ENCODE measurements around the gene UAP1L1.

UAP1L1 gene

DNA sequence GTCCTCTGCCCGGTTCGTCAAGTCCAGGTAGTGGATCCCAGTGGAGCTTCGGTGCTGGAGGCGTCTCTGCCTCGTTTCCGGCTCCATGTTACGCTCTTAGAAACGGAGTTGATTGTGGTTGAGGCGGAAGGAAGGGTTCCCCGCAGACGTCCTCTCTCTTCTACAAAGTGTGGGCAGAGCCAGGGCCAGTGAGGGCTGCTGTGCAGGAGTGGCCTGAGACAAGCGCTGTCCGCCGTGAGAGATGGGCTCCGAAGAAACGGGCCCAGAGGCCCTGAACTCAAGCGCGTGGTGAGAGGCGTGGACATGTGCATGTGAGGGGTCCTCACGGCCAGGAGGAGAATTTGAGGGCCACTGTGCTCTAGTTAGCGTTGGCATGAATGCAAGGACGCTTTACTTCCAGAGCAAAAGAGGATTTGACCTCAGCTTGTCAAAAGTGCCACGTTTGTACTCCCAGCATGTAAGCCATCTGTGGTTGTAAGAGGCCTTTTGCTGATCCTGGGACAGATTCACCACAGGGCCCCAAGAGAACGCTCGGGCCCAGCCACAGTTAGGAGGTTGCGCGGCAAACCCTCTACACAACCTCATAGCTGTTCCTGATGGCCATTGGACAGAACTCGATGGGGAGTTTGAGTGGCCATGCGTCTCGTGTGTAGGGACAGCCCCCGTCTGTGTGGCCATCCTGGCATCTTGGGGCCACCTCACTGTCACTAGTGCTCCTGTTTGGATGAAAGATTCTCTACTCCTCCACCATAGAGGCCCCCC lies 19.6 kb downstream of the UAP1L1 start:
- peaks cover 58% of the 10 kb centered on the region for H3K36me3 ChIP-seq (replicated peaks)

DNA sequence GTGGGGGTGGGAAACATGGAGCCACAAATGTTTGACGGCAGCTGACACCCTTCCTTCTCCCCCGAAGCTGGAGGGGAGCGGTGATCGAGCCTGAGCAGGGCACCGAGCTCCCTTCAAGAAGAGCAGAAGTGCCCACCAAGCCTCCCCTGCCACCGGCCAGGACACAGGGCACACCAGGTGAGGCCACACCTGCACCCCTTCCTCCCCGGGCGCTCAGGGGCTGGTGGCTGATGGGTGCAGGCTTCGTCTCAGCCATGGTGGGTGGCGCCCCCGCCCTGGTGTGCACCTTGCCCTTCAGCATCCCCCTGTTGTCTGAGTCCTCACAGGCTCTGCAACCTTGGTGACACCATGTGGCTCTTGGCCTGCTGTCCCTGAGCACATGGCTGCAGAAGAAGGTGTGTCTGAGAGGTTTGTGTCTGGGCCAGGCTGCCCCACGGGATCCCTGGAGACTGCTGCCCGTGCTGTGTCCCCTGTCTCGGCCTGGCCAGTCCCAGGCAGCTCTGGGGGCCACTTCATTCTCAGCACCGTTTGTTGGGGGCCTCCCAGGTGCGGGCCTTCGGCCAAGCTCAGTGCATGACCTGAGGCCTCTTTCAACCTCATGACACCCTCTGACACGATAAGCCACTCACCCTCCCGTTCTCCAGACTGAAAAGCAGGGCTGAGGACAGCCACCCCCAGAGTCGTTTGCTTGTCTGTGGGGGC lies 20.6 kb downstream of the UAP1L1 start:
- no peak overlapping the region for H3K4me3 ChIP-seq
- peaks cover 54% of the 10 kb centered on the region for H3K36me3 ChIP-seq (replicated peaks)
- H3K9me3 ChIP-seq, result no peaks in the 10 kb centered on the region; the same call in 1 of the 2 replicates
- H3K27me3 ChIP-seq (ENCODE audit: low read depth), result no peaks in the 10 kb centered on the region
- no peaks in the 10 kb centered on the region for H3K4me1 ChIP-seq
- in situ Hi-C loops (cut with MboI; ENCODE audit: low sequenced_read_pairs), result no loop called here
- DNase-seq (ENCODE audit: low spot score in 2 of 2), result no peak

More for the DNA sequence above, 19.6 kb downstream of the UAP1L1 start:
- DNase-seq (ENCODE audit: low spot score in 2 of 2), result no peak
- in situ Hi-C loops (cut with MboI; ENCODE audit: low sequenced_read_pairs), result no loop called here
- Histone ChIP-seq H3K27me3 (ENCODE audit: low read depth) (no peaks in the 10 kb centered on the region), H3K9me3 (no peaks in the 10 kb centered on the region; the same call in 1 of the 2 replicates), H3K4me1 (no peaks in the 10 kb centered on the region), H3K4me3 (no peak overlapping the region)

DNA sequence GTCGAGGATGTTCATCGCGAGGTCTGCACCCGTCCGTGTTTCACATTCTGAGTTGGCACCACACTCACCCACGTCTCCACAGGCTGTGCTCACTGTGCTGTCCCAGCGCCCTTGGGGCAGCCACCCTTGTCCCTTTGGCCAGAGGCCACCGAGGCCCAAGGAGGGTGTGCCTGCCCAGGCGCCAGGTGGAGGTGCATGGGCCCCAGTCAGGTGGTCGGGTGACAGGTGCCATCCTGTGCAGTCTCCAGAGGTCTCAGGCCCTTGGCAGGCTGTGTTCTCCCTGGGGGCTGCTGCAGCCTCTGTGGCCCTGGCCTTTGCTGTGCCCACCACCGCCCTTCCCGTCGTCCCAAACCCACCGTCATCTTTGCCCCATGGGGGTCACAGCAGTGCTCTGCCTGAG lies 21.9 kb downstream of the UAP1L1 start:
- Histone ChIP-seq H3K27me3 (ENCODE audit: low read depth) (no peaks in the 10 kb centered on the region), H3K4me3 (no peak overlapping the region), H3K9me3 (no peaks in the 10 kb centered on the region; the same call in 1 of the 2 replicates), H3K36me3 (replicated peaks) (peaks cover 57% of the 10 kb centered on the region), H3K4me1 (no peaks in the 10 kb centered on the region)
- DNase-seq (ENCODE audit: low spot score in 2 of 2), result no peak
- in situ Hi-C loops (cut with MboI; ENCODE audit: low sequenced_read_pairs), result no loop called here

DNA sequence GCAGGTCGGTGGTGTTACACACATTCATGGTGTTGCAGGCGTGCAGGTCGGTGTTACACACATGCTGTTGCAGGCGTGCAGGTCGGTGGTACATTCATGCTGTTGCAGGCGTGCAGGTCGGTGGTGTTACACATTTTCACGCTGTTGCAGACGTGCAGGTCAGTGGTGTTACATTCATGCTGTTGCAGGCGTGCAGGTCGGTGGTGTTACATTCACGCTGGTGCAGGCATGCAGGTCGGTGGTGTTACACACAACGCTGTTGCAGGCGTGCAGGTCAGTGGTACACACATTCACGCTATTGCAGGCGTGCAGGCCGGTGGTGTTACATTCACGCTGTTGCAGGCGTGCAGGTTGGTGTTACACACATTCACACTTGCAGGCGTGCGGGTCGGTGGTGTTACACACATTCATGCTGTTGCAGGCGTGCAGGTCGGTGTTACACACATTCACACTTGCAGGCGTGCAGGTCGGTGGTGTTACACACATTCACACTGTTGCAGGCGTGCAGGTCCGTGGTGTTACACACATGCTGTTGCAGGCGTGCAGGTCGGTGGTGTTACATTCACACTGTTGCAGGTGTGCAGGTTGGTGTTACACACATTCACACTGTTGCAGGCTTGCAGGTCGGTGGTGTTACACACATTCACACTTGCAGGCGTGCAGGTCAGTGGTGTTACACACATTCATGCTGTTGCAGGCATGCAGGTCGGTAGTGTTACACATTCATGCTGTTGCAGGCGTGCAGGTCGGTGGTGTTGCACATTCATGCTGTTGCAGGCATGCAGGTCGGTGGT lies 26.1 kb downstream of the UAP1L1 start:
- H3K9me3 ChIP-seq, result no peaks in the 10 kb centered on the region; the same call in 1 of the 2 replicates
- H3K4me1 ChIP-seq, result no peaks in the 10 kb centered on the region
- in situ Hi-C loops (cut with MboI; ENCODE audit: low sequenced_read_pairs), result no loop called here
- no peak for DNase-seq (ENCODE audit: low spot score in 2 of 2)
- H3K36me3 ChIP-seq (replicated peaks), result peaks cover 62% of the 10 kb centered on the region
- H3K27me3 ChIP-seq (ENCODE audit: low read depth), result no peaks in the 10 kb centered on the region
- H3K4me3 ChIP-seq, result no peak overlapping the region

DNA sequence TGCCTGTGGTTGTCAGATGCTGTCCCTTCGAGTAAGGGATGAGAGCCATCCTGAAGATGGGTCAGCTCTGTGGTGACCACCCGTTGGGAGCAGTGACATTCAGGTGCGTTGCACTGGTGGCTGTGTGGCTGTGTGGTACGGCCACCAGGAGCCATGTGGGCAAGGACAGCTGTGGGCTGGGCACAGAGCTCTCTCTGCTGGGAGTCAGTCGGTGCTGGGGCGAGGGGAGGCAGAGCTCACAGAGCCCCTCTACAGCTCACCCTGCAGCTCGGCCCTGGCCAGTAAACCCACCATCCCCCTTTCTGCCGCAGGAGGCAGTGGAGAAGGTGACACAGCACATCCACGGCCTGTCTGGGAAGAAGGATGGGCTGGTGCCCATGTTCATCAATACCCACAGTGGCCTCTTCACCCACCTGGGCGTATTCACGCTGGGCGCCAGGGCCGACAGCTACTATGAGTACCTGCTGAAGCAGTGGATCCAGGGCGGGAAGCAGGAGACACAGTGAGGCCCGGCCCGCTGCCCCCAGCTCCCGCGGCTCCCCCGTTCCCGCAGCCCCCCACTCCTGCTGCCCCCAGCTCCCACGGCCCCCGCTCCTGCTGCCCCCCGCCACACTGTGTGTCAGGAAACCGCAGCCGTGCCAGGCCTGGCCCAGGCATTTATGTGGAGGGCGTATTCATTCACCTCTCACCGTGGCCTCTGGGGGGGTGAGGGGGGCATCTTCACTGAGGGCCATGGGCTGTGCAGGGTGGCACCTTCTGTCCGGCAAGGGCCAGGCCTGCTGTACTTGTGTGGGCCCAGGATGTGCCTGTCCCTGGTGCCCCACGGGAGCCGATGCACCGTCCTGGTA lies 28.7 kb downstream of the UAP1L1 start:
- Histone ChIP-seq H3K27me3 (ENCODE audit: low read depth) (no peaks in the 10 kb centered on the region), H3K36me3 (replicated peaks) (peaks cover 66% of the 10 kb centered on the region), H3K4me3 (no peak overlapping the region), H3K9me3 (no peaks in the 10 kb centered on the region; the same call in 1 of the 2 replicates), H3K4me1 (no peaks in the 10 kb centered on the region)
- no peak for DNase-seq (ENCODE audit: low spot score in 2 of 2)
- in situ Hi-C loops (cut with MboI; ENCODE audit: low sequenced_read_pairs), result no loop called here

DNA sequence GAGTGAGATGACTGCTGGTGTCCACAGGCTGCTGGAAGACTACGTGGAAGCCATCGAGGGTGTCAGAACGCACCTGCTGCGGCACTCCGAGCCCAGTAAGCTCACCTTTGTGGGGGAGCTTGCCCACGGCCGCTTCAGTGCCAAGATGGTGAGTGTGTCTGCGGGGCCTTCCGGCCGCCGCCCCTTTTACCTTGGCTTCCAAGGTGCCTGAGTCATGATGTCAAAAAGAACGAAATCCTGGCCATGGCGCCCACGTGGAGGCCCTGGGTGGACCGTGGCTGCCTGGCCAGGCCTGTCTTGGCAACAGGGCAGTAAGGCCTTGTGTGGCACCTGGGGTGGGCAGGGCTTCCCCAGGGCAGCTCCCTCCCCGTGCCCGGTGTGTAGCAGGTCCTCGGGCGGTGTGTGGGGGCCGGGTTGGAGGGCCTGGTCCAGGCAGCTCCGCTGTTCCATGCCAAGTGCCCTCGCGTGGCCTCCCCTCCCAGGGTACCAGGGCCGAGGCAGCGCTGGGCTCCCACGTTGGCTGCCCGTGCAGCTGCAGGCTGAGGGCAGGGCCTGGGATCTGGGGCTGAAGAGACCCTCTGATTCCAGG lies 29.4 kb downstream of the UAP1L1 start:
- in situ Hi-C loops (cut with MboI; ENCODE audit: low sequenced_read_pairs), result no loop called here
- Histone ChIP-seq H3K9me3 (no peaks in the 10 kb centered on the region), H3K4me3 (no peak overlapping the region), H3K27me3 (ENCODE audit: low read depth) (no peaks in the 10 kb centered on the region), H3K4me1 (no peaks in the 10 kb centered on the region), H3K36me3 (replicated peaks) (peaks cover 62% of the 10 kb centered on the region)
- no peak for DNase-seq (ENCODE audit: low spot score in 2 of 2)

DNA sequence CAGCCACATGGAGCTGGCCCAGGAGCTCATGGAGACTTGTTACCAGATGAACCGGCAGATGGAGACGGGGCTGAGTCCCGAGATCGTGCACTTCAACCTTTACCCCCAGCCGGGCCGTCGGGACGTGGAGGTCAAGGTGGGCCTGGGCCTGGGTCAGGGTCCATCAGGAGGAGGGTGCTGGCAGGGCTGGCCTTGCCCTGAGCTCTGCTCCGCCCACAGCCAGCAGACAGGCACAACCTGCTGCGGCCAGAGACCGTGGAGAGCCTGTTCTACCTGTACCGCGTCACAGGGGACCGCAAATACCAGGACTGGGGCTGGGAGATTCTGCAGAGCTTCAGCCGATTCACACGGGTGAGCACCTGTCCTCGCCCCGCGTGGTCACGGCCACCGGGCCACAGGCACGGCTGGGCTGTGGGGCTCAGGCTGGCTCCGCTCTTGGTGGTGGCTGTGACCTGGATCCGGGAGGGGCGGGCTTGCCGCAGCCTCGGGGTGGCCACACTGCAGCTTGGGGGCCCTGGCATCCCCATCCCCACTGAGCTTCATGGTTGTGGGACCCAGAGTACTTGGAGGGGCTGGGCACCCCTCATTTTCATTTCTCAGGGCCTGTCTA lies 30.1 kb downstream of the UAP1L1 start:
- no peaks in the 10 kb centered on the region for H3K27me3 ChIP-seq (ENCODE audit: low read depth)
- no peak for DNase-seq (ENCODE audit: low spot score in 2 of 2)
- peaks cover 67% of the 10 kb centered on the region for H3K36me3 ChIP-seq (replicated peaks)
- H3K9me3 ChIP-seq, result no peaks in the 10 kb centered on the region
- H3K4me3 ChIP-seq, result no peak overlapping the region
- no peaks in the 10 kb centered on the region for H3K4me1 ChIP-seq
- in situ Hi-C loops (cut with MboI; ENCODE audit: low sequenced_read_pairs), result no loop called here

DNA sequence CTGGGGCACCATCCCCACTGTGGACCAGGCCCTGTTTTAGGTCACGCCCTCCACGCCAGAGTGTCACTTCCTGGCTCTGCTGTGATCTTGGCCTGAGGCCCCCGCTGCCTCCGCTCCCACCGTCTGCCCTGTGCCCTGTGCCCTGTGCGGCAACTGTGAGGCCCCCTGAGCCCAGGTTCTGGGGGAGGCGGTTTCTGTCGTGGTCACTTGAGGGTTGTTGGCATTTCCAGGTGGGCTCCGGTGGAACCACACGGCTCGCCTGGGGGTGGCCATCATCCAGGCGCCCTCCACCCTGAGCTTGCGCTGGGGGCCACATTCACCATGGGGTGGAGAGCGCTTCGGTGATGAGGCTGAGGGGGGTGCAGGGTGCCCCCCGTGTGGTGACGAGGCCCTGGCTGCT lies 30.7 kb downstream of the UAP1L1 start:
- no peaks in the 10 kb centered on the region for H3K27me3 ChIP-seq (ENCODE audit: low read depth)
- no peaks in the 10 kb centered on the region for H3K9me3 ChIP-seq
- in situ Hi-C loops (cut with MboI; ENCODE audit: low sequenced_read_pairs), result no loop called here
- no peak overlapping the region for H3K4me3 ChIP-seq
- H3K4me1 ChIP-seq, result no peaks in the 10 kb centered on the region
- H3K36me3 ChIP-seq (replicated peaks), result peaks cover 73% of the 10 kb centered on the region
- DNase-seq (ENCODE audit: low spot score in 2 of 2), result no peak

DNA sequence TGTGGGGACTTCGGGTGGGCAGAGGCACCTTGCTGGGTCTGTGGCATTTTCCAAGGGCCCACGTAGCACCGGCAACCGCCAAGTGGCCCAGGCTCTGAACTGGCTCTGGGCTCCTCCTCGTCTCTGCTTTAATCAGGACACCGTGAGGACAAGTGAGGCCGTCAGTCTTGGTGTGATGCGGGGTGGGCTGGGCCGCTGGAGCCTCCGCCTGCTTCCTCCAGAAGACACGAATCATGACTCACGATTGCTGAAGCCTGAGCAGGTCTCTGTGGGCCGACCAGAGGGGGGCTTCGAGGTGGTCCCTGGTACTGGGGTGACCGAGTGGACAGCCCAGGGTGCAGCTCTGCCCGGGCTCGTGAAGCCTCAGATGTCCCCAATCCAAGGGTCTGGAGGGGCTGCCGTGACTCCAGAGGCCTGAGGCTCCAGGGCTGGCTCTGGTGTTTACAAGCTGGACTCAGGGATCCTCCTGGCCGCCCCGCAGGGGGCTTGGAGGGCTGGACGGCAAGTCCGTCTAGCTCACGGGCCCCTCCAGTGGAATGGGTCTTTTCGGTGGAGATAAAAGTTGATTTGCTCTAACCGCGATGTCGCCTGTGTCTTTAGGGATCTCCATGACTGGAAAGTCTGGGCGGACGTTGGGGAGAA lies 31.4 kb downstream of the UAP1L1 start:
- H3K9me3 ChIP-seq, result no peaks in the 10 kb centered on the region
- no peak overlapping the region for H3K4me3 ChIP-seq
- DNase-seq (ENCODE audit: low spot score in 2 of 2), result no peak
- no peaks in the 10 kb centered on the region for H3K27me3 ChIP-seq (ENCODE audit: low read depth)
- no peaks in the 10 kb centered on the region for H3K4me1 ChIP-seq
- in situ Hi-C loops (cut with MboI; ENCODE audit: low sequenced_read_pairs), result no loop called here
- peaks cover 74% of the 10 kb centered on the region for H3K36me3 ChIP-seq (replicated peaks)

DNA sequence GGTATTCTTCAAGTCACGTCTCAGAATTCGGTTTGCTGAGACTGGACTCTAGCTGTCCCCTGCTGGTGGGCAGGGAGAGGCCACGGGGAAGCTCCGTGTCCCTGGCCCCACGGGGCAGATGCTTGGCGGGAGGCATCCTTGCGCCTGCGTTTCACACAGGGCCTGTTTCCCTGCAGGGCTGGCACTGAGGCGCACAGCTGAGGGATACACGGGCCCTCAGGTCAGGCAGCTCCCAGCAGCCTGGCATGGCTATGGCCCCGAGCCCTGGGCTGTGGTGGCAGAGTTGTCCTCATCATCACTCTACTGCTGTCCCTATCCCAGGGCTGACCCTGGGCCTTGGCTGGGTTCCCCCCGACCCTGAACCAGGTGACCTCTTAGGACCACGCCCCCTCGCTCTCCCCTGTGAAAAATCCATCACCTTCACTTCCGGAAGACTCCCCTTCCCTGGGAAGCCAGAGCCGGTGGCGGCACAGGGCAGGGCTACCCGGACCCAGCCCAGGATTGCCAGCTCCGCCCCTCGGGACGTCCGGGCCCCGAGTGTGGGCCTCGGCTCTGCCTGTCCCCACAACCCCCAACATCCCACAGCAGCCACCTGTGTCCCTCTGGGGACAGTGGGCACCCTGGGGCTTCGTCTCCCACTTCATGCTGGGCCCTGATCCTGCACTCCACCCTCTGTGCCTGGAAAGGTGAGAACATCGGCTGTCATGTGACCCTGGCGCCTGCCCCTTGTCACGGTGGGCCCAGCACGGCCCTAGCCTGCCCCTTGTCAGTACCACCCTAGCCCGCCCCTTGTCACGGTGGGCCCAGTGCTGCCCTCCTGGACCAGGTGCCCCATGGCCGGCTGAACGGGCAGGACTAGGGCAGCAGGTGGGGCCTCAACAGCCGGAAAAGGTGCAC lies 32.2 kb downstream of the UAP1L1 start:
- no peak overlapping the region for H3K4me3 ChIP-seq
- no peak for DNase-seq (ENCODE audit: low spot score in 2 of 2)
- in situ Hi-C loops (cut with MboI; ENCODE audit: low sequenced_read_pairs), result no loop called here
- peaks cover 67% of the 10 kb centered on the region for H3K36me3 ChIP-seq (replicated peaks)
- no peaks in the 10 kb centered on the region for H3K4me1 ChIP-seq
- H3K27me3 ChIP-seq (ENCODE audit: low read depth), result no peaks in the 10 kb centered on the region
- H3K9me3 ChIP-seq, result no peaks in the 10 kb centered on the region

DNA sequence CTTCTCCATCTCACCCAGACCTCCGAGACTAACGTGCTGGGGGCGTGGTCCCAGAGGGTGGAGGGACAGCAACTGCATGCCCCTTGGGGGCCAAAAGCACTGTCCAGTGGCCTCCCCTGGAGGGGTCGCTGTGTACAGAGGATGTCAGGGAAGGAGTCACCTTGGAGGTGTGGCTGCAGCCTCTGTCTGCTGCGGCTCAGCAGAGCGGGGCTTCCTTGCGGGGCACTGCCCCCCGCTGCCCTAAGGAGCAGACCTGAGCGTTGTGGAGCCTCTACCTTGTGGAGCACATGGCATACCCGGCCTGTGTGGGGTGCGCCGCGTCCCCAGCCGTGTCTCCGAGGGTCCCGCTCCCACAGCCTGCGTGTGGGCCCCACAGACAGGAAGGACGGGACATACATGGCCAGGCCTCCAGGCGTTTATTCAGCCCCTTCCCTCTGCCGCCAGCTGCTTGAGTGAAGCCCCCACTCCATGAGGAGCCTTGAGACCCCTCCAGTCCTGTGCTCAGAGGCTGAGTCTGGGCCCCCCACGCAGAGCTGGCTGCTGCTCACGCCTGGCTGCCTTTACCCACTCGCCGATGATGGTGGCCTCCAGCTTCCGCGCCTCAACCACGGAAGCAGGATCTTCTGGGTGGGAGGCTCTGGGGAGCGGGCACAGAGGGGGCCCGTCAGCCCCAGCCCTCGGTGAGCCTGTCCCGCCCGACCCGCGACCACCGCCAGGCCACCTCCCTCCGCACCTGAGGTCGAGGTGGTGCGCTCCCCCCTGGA lies 33.0 kb downstream of the UAP1L1 start:
- Histone ChIP-seq H3K27me3 (ENCODE audit: low read depth) (no peaks in the 10 kb centered on the region), H3K9me3 (no peaks in the 10 kb centered on the region), H3K36me3 (replicated peaks) (peaks cover 66% of the 10 kb centered on the region), H3K4me1 (peaks cover 7% of the 10 kb centered on the region; the same call in 1 of the 2 replicates), H3K4me3 (no peak overlapping the region)
- in situ Hi-C loops (cut with MboI; ENCODE audit: low sequenced_read_pairs), result no loop called here
- DNase-seq (ENCODE audit: low spot score in 2 of 2), result no peak
